ENCODE results near the gene ANKRD34B. TPM values are rescaled to one million over a fixed set of nuclear protein-coding genes. Genes with fewer than 3 reads are reported as not detected.
A peak's percentile ranks its signal among the peaks of the same experiment; 100 is the strongest.

ANKRD34B gene
- total RNA-seq, 1 experiment from 2014 or later: 0.06 TPM

DNA sequence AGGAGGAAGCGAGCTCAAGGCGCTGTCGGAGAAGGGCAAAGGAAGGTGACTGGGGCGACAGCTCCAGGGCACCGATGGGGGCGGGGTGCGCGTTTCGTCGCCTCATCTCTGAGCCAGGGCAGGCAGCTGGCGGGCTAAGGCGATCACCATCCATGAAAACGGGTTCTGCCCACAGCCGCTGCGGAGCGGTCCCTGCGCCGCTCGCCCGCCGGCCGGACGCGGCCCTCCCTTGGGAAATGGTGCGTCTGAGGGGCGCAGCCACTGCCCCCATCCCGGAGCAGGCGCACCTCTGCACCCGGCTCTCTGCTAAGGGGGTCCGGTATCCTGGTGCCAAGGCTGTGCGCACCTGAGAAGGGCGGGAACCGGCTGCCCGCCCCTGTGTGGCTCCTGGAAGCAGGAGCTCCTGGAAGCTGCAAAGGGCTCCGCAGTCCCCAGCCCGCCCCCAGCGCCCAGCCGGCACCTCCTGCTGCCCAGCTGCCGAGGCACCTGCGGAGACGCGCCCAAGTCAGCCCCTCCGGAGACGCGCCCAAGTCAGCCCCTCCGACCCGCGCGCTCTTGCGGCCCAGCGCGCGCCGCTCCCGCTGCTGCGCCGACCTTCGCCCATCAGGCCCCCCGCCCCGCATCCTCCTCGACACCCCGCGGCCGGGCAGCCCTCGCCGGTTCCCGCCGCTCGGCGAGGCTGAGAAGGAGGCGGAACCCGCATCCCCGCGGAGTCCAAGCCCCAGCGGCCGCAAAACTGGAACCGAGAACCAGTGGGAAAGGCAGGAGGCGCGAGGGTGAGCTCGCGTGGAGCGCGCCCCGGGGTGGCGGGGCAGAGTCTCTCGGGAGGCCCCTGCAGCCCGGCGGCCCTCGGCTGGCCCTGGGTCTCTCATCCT is 757 bp downstream of the ANKRD34B start:
- DNase-seq (ENCODE audit: low read depth): no peak

- no peak for DNase-seq (ENCODE audit: low read depth)
Measured at GRCh38 chr5:80568251-80568650, 1.8 kb downstream of the ANKRD34B start.

GRCh38 chr5:80566711-80567259 is 3.3 kb downstream of the ANKRD34B start:
- no peak for DNase-seq (ENCODE audit: low read depth)

DNA sequence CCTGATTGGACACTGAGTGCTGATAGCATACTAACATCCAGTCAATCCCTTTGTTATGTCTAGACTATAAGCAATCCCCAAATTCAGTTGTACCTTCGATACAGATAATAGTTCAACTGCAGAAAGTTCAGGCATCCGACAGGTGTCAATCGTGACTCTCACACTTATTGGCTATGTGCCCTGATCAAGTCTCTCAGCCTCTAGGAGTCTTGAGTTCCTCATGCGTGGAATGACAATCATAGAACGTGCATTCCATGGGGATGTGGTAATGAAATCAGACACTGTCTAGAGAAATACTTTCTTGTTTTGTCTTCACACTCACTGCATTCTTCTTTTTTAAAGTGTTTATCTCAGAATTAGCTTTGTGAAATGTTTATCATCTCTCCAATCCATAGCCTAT is 4.8 kb downstream of the ANKRD34B start:
- DNase-seq (ENCODE audit: low read depth): no peak

DNA sequence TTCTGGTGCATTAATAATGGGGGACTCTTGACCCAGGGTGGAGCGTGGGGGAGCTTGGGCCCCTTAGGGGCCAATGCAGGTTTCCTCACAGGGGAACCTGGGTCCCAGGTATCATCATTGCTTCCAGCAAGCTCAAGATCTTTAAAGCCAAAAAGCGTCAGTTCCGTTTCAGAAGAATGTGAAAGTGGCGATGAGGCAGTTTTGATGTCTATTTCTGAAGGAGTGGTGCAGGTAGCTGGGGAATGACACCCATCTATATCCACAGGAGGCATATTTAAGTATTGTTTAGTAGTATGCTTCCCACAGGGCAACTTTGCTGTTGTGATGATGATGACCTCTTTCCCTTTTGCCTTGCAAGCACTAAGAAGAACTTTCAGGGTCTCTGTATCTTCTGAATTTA is 10.8 kb downstream of the ANKRD34B start:
- DNase-seq (ENCODE audit: low read depth): no peak

DNA sequence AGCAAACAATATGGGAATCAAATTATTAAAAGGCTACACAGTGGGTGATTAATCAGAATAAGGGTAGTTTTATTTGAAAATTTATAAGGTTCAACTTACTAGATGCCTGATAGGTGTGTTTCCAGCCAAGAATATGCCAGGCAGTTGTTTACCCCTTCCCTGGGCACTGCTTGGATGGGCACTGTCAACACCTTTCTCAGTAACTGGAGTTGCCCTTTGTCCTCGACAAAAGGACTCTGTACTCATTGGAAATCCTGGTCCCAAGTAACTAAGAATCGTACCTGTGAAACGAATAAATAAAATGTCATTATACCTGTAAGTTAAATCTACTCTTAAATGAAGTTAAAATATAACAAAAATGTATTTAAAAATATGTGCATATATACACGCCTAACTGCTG is 15.0 kb downstream of the ANKRD34B start:
- DNase-seq (ENCODE audit: low read depth): no peak

- DNase-seq (ENCODE audit: low read depth): no peak
Measured at GRCh38 chr5:80554646-80555045, 15.4 kb downstream of the ANKRD34B start.

DNA sequence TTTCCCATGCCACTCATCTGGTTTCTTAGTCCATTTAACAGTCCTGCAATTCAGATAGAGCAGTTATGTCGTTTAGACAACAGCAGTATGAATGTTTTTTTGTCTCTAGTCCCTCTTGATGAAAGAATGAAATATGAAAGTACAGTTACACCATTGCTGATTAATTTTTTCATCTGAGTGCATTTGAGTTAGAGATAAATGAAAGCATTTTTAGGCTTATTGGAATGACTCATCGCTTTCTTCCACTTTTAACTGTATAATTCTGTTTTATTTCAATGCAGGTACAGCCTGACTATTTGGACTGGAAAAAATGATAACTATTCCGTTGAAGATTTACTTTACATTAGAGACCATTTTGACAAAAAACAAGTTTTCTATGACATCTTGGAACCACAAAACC is 28.7 kb downstream of the ANKRD34B start:
- no peak for DNase-seq (ENCODE audit: low read depth)

DNA sequence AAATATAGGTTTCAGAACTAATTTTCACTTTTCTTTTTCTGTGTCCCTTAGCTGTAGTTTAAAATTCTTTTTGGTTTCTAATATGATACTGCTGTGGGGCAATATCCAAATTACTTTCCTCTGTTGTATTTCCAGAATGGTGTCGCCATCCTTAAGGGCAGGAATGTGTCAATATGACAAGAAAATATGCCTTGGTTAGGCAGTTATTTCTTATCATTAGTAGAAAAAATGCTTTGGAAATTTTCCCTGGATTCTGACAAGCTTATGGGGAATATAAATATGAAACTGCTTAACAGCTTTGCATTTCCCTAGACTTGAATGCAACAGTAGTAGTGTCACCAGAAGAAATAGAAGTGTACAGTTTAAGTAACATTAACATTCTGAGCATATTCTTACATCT is 29.4 kb downstream of the ANKRD34B start:
- DNase-seq (ENCODE audit: low read depth): no peak

- peak; percentile 90 for DNase-seq (ENCODE audit: low read depth)
Measured at GRCh38 chr5:80516826-80517225, 53.3 kb downstream of the ANKRD34B start.

DNA sequence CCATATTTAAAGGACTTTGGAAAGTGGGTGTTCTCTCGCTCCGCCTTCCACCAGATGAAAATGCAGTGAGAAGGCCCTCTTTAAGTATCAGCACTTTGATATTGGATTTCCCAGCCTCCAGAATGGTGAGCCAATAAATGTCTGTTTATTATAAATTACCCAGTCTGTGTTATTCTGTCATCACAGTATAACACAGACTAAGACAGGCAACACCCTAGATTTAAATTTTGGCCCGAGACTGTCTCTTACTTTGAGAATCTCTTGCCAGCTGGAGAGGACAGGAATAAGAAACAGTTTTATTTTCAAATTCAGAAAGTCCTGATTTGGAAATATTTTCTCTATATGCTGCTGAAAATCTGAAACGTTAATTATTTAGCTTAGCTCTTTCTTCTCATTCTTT is 60.7 kb downstream of the ANKRD34B start:
- DNase-seq (ENCODE audit: low read depth): no peak

DNA sequence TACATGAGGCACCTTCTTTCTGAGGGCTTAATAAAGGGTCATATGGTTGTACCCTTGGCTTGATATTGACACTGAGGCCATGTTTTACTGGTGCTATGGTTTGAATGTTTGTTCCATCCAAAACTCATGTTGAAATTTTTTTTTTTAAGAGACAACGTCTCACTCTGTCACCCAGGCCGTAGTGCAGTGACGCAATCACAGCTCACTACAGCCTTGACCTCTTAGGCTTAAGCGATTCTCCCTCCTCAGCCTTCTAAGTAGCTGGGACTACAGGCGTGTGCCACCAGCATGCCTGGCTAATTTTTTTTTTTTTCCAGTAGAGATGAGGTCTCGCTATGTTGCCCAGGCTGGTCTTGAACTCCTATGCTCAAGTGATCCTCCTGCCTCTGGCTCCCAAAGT is 61.2 kb downstream of the ANKRD34B start:
- DNase-seq (ENCODE audit: low read depth): no peak

DNA sequence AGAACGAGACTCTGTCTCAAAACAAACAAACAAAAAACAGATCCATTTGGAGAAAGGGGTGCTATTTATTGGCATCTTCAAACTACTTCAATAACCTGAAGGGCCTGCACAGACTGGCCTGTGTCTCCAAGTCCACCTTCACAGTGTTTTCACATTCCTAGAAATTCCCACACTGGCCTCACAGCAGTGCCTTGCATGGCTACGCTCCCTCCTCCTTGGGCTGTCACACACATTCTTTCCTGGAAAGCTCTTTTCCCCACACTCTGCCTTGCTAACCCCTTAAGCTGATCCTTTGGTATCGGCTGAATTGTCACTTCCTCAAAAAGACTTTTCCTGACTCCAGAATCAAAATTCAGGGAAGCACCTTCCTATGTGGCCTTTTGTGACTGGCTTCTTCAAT is 62.4 kb downstream of the ANKRD34B start:
- no peak for DNase-seq (ENCODE audit: low read depth)

Other genes starting within 250 kb of the ANKRD34B start
- 30.5 and 31.1 TPM in 2 replicates for gene ZFYVE16, start 162.2 kb downstream of the ANKRD34B start, total RNA-seq (2014; rRNA removed; shearing (Covaris generic))
- gene FAM151B, start 82.2 kb downstream of the ANKRD34B start, total RNA-seq (2014; rRNA removed; shearing (Covaris generic)): 4.3 and 7.0 TPM in 2 replicates
- 13.1 and 13.9 TPM in 2 replicates for gene MSH3, start 84.4 kb upstream of the ANKRD34B start, total RNA-seq (2014; rRNA removed; shearing (Covaris generic))
- gene DHFR, start 84.7 kb upstream of the ANKRD34B start, total RNA-seq (2014; rRNA removed; shearing (Covaris generic)): 91.7 and 116 TPM in 2 replicates